Vagina (tissue), 2 donors: ENCODE data around the gene HOXA6. TPM values are rescaled to one million over a fixed set of nuclear protein-coding genes. Genes with fewer than 3 reads are reported as not detected.

Experiments used
- DNase-seq, 2 donors: peaks; one replicate each; pipeline ENCODE4 v3.0.0-alpha.2; 2017; ENCODE audit errors: extremely low spot score in 2 of 2
- H3K27ac ChIP-seq: fragments of 200-600 bp; sonication (generic); one replicate; pipeline ENCODE4 v1.5.1; 2019
- H3K27me3 ChIP-seq: fragments of 200-600 bp; sonication (generic); one replicate; pipeline ENCODE4 v1.5.1; 2019
- H3K36me3 ChIP-seq, 2 donors: fragments of 200-600 bp; sonication (generic); one replicate each; pipeline ENCODE4 v1.5.1; 2017 to 2019
- H3K4me1 ChIP-seq: fragments of 200-600 bp; sonication (generic); one replicate; pipeline ENCODE4 v1.5.1; 2019
- H3K4me3 ChIP-seq, 2 donors: fragments of 200-600 bp; sonication (generic); 1 replicate in 1 of 2; 2 replicates in 1 of 2; pipeline ENCODE4 v1.5.1; 2016 to 2019
- H3K9me3 ChIP-seq: fragments of 200-600 bp; sonication (generic); one replicate; pipeline ENCODE4 v1.5.1; 2019
- POLR2A ChIP-seq, 2 donors: fragments of 450-650 bp; IDR thresholded peaks; one replicate each; pipeline ENCODE4 v1.6.1; 2017; ENCODE audit warnings: antibody characterized with exemption in 2 of 2, mild to moderate bottlenecking in 2 of 2, moderate library complexity in 2 of 2
- POLR2AphosphoS5 ChIP-seq, 2 donors: sonication (generic); formaldehyde crosslinking; IDR thresholded peaks; one replicate each; pipeline ENCODE4 v1.9.0; 2017; ENCODE audit warnings: antibody characterized with exemption in 2 of 2, mild to moderate bottlenecking in 2 of 2, low read depth in 1 of 2; ENCODE audit not compliant: insufficient read depth in 1 of 2
- intact Hi-C: fragments of 100-400 bp; cut with DNase I; formaldehyde crosslinking; loops from one replicate; pipeline ENCODE4 v1.15.1; 2023
- total RNA-seq: library from RNA; depleted of rRNA; stranded (reverse); fragments of >200 nt; gene quantifications from one replicate; pipeline ENCODE4 v1.2.3, GENCODE V29; 2016
- TF ChIP-seq, protein P1 (sequence below), 3 experiments: fragments of 450-650 bp in 2 of 3; fragments of 200-600 bp in 1 of 3; sonication (generic) in 1 of 3; IDR thresholded peaks; one replicate each; pipeline ENCODE4 v1.5.1; 2017 to 2019; ENCODE audit warnings: antibody characterized with exemption in 3 of 3, mild to moderate bottlenecking in 2 of 3, moderate library complexity in 2 of 3

HOXA6 gene
- total RNA-seq, 1 donor from 2014 or later, result 1.7 TPM

GRCh38 chr7:27182861-27183681 is 35.5 kb upstream of the HOXA6 start:
- intact Hi-C loops, result no loop called here
- H3K4me1 ChIP-seq, result peaks cover 51% of the 10 kb centered on the region

GRCh38 chr7:27182285-27182841 is 34.8 kb upstream of the HOXA6 start:
- Histone ChIP-seq H3K4me1 (peaks cover 47% of the 10 kb centered on the region), H3K9me3 (no peaks in the 10 kb centered on the region), H3K27ac (peak overlapping the region; percentile 99), H3K36me3 (no peaks in the 10 kb centered on the region), H3K27me3 (no peaks in the 10 kb centered on the region), H3K4me3 (peak overlapping the region in 1 of 2 donors; percentile 64)
- intact Hi-C loops, result no loop called here
- DNase-seq, result no peak
- TF ChIP-seq, protein P1, sequence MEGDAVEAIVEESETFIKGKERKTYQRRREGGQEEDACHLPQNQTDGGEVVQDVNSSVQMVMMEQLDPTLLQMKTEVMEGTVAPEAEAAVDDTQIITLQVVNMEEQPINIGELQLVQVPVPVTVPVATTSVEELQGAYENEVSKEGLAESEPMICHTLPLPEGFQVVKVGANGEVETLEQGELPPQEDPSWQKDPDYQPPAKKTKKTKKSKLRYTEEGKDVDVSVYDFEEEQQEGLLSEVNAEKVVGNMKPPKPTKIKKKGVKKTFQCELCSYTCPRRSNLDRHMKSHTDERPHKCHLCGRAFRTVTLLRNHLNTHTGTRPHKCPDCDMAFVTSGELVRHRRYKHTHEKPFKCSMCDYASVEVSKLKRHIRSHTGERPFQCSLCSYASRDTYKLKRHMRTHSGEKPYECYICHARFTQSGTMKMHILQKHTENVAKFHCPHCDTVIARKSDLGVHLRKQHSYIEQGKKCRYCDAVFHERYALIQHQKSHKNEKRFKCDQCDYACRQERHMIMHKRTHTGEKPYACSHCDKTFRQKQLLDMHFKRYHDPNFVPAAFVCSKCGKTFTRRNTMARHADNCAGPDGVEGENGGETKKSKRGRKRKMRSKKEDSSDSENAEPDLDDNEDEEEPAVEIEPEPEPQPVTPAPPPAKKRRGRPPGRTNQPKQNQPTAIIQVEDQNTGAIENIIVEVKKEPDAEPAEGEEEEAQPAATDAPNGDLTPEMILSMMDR (IDR thresholded peaks at IDR 0.05), result no peak
- TF ChIP-seq POLR2AphosphoS5 (IDR thresholded peaks at IDR 0.05; ENCODE audit: insufficient read depth in 1 of 2, low read depth in 1 of 2), result no peak
- TF ChIP-seq POLR2A (IDR thresholded peaks at IDR 0.05), result no peak

More at GRCh38 chr7:27182861-27183681, 35.5 kb upstream of the HOXA6 start:
- DNase-seq, result no peak
- Histone ChIP-seq H3K27me3 (no peaks in the 10 kb centered on the region), H3K36me3 (no peaks in the 10 kb centered on the region), H3K4me3 (peak overlapping the region; percentile 64 to 88), H3K27ac (peak overlapping the region; percentile 99), H3K9me3 (no peaks in the 10 kb centered on the region)
- TF ChIP-seq POLR2A (IDR thresholded peaks at IDR 0.05) (no peak), POLR2AphosphoS5 (IDR thresholded peaks at IDR 0.05; ENCODE audit: insufficient read depth in 1 of 2, low read depth in 1 of 2) (peak in 1 of 2 donors; percentile 12)
- TF ChIP-seq, protein P1 (IDR thresholded peaks at IDR 0.05), result no peak

GRCh38 chr7:27181795-27182275 is 34.3 kb upstream of the HOXA6 start:
- DNase-seq, result no peak
- no peaks in the 10 kb centered on the region for H3K27me3 ChIP-seq
- intact Hi-C loops, result no loop called here
- H3K36me3 ChIP-seq, result no peaks in the 10 kb centered on the region
- TF ChIP-seq POLR2AphosphoS5 (IDR thresholded peaks at IDR 0.05; ENCODE audit: insufficient read depth in 1 of 2, low read depth in 1 of 2), result no peak
- no peak for TF ChIP-seq POLR2A (IDR thresholded peaks at IDR 0.05)
- peaks cover 50% of the 10 kb centered on the region for H3K4me1 ChIP-seq
- no peaks in the 10 kb centered on the region for H3K9me3 ChIP-seq
- peak overlapping the region; percentile 99 for H3K27ac ChIP-seq
- no peak overlapping the region for H3K4me3 ChIP-seq

- TF ChIP-seq, protein P1 (IDR thresholded peaks at IDR 0.05), result no peak
- TF ChIP-seq POLR2A (IDR thresholded peaks at IDR 0.05), result no peak
- Histone ChIP-seq H3K4me1 (peaks cover 57% of the 10 kb centered on the region), H3K27me3 (no peaks in the 10 kb centered on the region), H3K9me3 (no peaks in the 10 kb centered on the region), H3K27ac (peak overlapping the region; percentile 99), H3K4me3 (peak overlapping the region; percentile 56 to 64), H3K36me3 (no peaks in the 10 kb centered on the region)
- intact Hi-C loops, result no loop called here
- no peak for DNase-seq
Measured at GRCh38 chr7:27180431-27181420, 33.2 kb upstream of the HOXA6 start.
